ENCODE measurements around the gene DDN. TPM values are rescaled to one million over a fixed set of nuclear protein-coding genes. Genes with fewer than 3 reads are reported as not detected.

DDN gene
- total and polyA plus RNA-seq, 2 donors (not counting 3 experiments of a cell fraction or from before 2014, with no cell fraction given) = 0.07 to 0.22 TPM

GRCh38 chr12:48965298-48965838 is 33.8 kb downstream of the DDN start:
- POLR2A ChIA-PET = no interaction called here
- no peak for FAIRE-seq
- H3K4me2 ChIP-seq (ENCODE audit: insufficient read depth, low read length) = no peak overlapping the region
- no peak overlapping the region for H3K9ac ChIP-seq (replicated peaks; ENCODE audit: extremely low read depth, insufficient read depth, low read length)
- no peaks in the 10 kb centered on the region for H3K9me3 ChIP-seq (replicated peaks; ENCODE audit: control insufficient read depth, insufficient read depth, low read length)
- peaks cover 16% of the 10 kb centered on the region for H3K4me1 ChIP-seq (ENCODE audit: control insufficient read depth, extremely low read depth, insufficient read depth, low read length)
- TF ChIP-seq CTCF (IDR thresholded peaks at IDR 0.05; ENCODE audit: extremely low read depth in 1 of 2, insufficient read depth in 1 of 2, low read depth in 1 of 2, low read length in 2 of 2) (peak in 1 of 2 donors; percentile 16), MYC (IDR thresholded peaks at IDR 0.05; ENCODE audit: low read depth, low read length) (no peak)
- no peak overlapping the region for H3K27ac ChIP-seq (ENCODE audit: insufficient read depth, low read depth, low read length)
- dilution Hi-C loops (cut with MboI; ENCODE audit: extremely low pct_ligation_motif_present, low sequenced_read_pairs) (no loop called here), intact Hi-C loops (cut with micrococcal nuclease) (no loop called here)
- no peaks in the 10 kb centered on the region for H4K20me1 ChIP-seq (replicated peaks; ENCODE audit: control insufficient read depth, extremely low read depth, insufficient read depth, low read length)
- CTCF ChIA-PET = interaction anchor here (2.8 to 5.2 kb wide), 2 partner anchors 13 to 23 kb away, joined by 29 to 58 read pairs; partner anchors contain the start of gene WNT1
- H3K27me3 ChIP-seq (ENCODE audit: control insufficient read depth in 2 of 2, insufficient read depth in 2 of 2, low read length in 2 of 2) = peaks cover 24 to 25% of the 10 kb centered on the region in 2 experiments
- no peak overlapping the region for H2AFZ ChIP-seq (ENCODE audit: low read depth, low read length)
- no peak for DNase-seq (ENCODE audit: low read depth, low spot score)
- no peaks in the 10 kb centered on the region for H3K9me1 ChIP-seq (replicated peaks; ENCODE audit: control insufficient read depth, extremely low read depth, insufficient read depth, low read length)
- no peak overlapping the region for H3K4me3 ChIP-seq (replicated peaks in 1 of 3; ENCODE audit: insufficient read depth in 1 of 3, low read depth in 1 of 3, low read length in 3 of 3)
- no peaks in the 10 kb centered on the region for H3K79me2 ChIP-seq (ENCODE audit: control insufficient read depth, insufficient read depth, low read length)
- BruUV-seq (replicated peaks) = no TSS peak
- H3K36me3 ChIP-seq (ENCODE audit: control insufficient read depth in 2 of 2, extremely low read depth in 1 of 2, insufficient read depth in 2 of 2, low read length in 2 of 2) = no peaks in the 10 kb centered on the region

- no peak overlapping the region for H3K9ac ChIP-seq (replicated peaks; ENCODE audit: extremely low read depth, insufficient read depth, low read length)
- no peak for TF ChIP-seq POLR2A (IDR thresholded peaks at IDR 0.05; ENCODE audit: low read depth, low read length)
- TF ChIP-seq MAX (IDR thresholded peaks at IDR 0.05; ENCODE audit: insufficient read depth, insufficient read length) = no peak
- TF ChIP-seq GATA2 (IDR thresholded peaks at IDR 0.05; ENCODE audit: insufficient read depth, insufficient read length, low read depth, low read length) = no peak
- TF ChIP-seq POLR2AphosphoS5 (IDR thresholded peaks at IDR 0.05; ENCODE audit: insufficient read depth, low read depth, low read length) = no peak
- no peak for TF ChIP-seq JUN (IDR thresholded peaks at IDR 0.05; ENCODE audit: borderline replicate concordance, insufficient read depth, insufficient read length, low read depth)
- TF ChIP-seq EZH2 (IDR thresholded peaks at IDR 0.05; ENCODE audit: borderline replicate concordance, low read depth, low read length, severe bottlenecking) = no peak
- no peak for TF ChIP-seq MYC (IDR thresholded peaks at IDR 0.05; ENCODE audit: low read depth, low read length)
- TF ChIP-seq FOS (IDR thresholded peaks at IDR 0.05; ENCODE audit: borderline replicate concordance, insufficient read depth, low read length) = no peak
- TF ChIP-seq CTCF (IDR thresholded peaks at IDR 0.05; ENCODE audit: extremely low read depth in 1 of 2, insufficient read depth in 1 of 2, low read depth in 1 of 2, low read length in 2 of 2) = no peak
- no peaks in the 10 kb centered on the region for H4K20me1 ChIP-seq (replicated peaks; ENCODE audit: control insufficient read depth, extremely low read depth, insufficient read depth, low read length)
- no TSS peak for BruUV-seq (replicated peaks)
- dilution Hi-C loops (cut with MboI; ENCODE audit: extremely low pct_ligation_motif_present, low sequenced_read_pairs) (no loop called here), intact Hi-C loops (cut with micrococcal nuclease) (no loop called here)
- no peaks in the 10 kb centered on the region for H3K9me3 ChIP-seq (replicated peaks; ENCODE audit: control insufficient read depth, insufficient read depth, low read length)
- no peak overlapping the region for H3K4me3 ChIP-seq (replicated peaks in 1 of 3; ENCODE audit: insufficient read depth in 1 of 3, low read depth in 1 of 3, low read length in 3 of 3)
- FAIRE-seq (no peak), DNase-seq (ENCODE audit: low read depth, low spot score) (no peak)
- H3K27ac ChIP-seq (ENCODE audit: insufficient read depth, low read depth, low read length) = no peak overlapping the region
- H3K4me1 ChIP-seq (ENCODE audit: control insufficient read depth, extremely low read depth, insufficient read depth, low read length) = peaks cover 20% of the 10 kb centered on the region
- peak overlapping the region; percentile 42 for H3K4me2 ChIP-seq (ENCODE audit: insufficient read depth, low read length)
- H3K9me1 ChIP-seq (replicated peaks; ENCODE audit: control insufficient read depth, extremely low read depth, insufficient read depth, low read length) = no peaks in the 10 kb centered on the region
- H3K27me3 ChIP-seq (ENCODE audit: control insufficient read depth in 2 of 2, insufficient read depth in 2 of 2, low read length in 2 of 2) = peaks cover 5 to 9% of the 10 kb centered on the region in 2 experiments
- H2AFZ ChIP-seq (ENCODE audit: low read depth, low read length) = no peak overlapping the region
- POLR2A ChIA-PET = no interaction called here
- CTCF ChIA-PET = interaction anchor here (1.1 to 2.6 kb wide), 7 partner anchors 10 to 109 kb away, joined by 3 to 16 read pairs (median 8); partner anchors contain the start of genes WNT1 and WNT10B
- H3K36me3 ChIP-seq (ENCODE audit: control insufficient read depth in 2 of 2, extremely low read depth in 1 of 2, insufficient read depth in 2 of 2, low read length in 2 of 2) = no peaks in the 10 kb centered on the region
- peaks cover 4% of the 10 kb centered on the region for H3K79me2 ChIP-seq (ENCODE audit: control insufficient read depth, insufficient read depth, low read length)
Observed at GRCh38 chr12:48961801-48962200, 37.4 kb downstream of the DDN start.

Data from endothelial cell of umbilical vein (primary cell).